ENCODE measurements around the gene ARL9.

DNA sequence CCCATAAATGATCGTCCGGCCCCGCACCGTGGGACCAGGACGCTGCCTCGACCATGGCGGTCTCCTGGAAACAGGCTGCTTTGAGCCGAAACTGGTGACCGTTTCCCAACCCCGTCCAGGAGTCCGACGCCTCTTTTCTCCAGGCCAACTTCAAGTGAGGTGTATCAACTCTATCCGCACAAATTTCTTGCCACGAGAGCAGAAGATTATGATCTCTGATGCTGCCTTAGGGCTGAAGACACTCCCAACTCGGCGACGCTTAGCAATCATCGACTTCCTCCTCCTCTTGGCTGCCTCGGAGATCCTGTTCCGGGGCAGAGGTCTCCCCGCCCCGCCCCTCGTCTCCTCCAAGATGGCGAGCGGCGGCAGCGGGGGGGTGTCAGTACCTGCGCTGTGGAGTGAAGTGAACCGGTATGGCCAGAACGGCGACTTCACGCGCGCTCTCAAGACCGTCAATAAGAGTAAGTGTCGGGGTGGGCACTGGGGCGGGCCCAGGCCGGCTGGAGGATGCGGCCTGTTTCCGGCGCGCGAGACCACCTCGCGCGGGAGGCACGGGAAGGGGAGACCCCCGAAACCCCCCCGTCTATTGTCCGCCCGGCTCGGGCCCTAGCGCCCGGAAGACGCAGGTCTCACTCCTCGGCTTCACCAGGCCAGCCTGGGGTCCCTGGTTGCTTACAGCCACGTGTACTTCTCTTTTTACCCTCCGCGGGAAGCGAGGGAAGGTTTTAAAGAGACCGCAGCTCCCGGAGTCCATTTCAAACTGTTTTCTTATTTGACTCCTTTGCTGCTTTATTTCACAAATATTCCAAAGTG is 38.1 kb upstream of the ARL9 start, which contains the start of gene SRP72:
- TF ChIP-seq POLR2A (IDR thresholded peaks at IDR 0.05) = peak; percentile 35 to 62
- TF ChIP-seq, protein P1, sequence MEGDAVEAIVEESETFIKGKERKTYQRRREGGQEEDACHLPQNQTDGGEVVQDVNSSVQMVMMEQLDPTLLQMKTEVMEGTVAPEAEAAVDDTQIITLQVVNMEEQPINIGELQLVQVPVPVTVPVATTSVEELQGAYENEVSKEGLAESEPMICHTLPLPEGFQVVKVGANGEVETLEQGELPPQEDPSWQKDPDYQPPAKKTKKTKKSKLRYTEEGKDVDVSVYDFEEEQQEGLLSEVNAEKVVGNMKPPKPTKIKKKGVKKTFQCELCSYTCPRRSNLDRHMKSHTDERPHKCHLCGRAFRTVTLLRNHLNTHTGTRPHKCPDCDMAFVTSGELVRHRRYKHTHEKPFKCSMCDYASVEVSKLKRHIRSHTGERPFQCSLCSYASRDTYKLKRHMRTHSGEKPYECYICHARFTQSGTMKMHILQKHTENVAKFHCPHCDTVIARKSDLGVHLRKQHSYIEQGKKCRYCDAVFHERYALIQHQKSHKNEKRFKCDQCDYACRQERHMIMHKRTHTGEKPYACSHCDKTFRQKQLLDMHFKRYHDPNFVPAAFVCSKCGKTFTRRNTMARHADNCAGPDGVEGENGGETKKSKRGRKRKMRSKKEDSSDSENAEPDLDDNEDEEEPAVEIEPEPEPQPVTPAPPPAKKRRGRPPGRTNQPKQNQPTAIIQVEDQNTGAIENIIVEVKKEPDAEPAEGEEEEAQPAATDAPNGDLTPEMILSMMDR (IDR thresholded peaks at IDR 0.05 in 4 of 5, conservative IDR thresholded peaks at IDR 0.05 in 1 of 5) = no peak
